Neural cell (in vitro differentiated cells): ENCODE results near the gene MYO18B. TPM values are rescaled to one million over a fixed set of nuclear protein-coding genes. Genes with fewer than 3 reads are reported as not detected.

Experiments
- H2AFZ ChIP-seq: fragments of 200-600, 300-800 bp; sonication (generic), shearing (Covaris generic); 2 replicates; pipeline ENCODE4 v1.6.0; 2014; ENCODE audit warnings: low read depth, mild to moderate bottlenecking, antibody characterized with exemption, low read length, moderate library complexity
- H3F3A ChIP-seq: fragments of 200-600 bp; shearing (Covaris generic); 2 replicates; pipeline ENCODE4 v1.6.1; 2016; ENCODE audit warnings: mild to moderate bottlenecking, moderate library complexity, mixed read lengths, antibody characterized with exemption, low read length; ENCODE audit not compliant: insufficient read depth, poor library complexity, severe bottlenecking
- H3K27ac ChIP-seq: fragments of 200-600, 300-800 bp; sonication (generic), shearing (Covaris generic); 2 replicates; pipeline ENCODE4 v1.5.1; 2014; ENCODE audit warnings: mild to moderate bottlenecking, low read length, moderate library complexity
- H3K27me3 ChIP-seq: fragments of 300-800, 200-600 bp; sonication (generic), shearing (Covaris generic); 2 replicates; pipeline ENCODE4 v1.6.0; 2014; ENCODE audit warnings: mild to moderate bottlenecking, low read depth, low read length, moderate library complexity; ENCODE audit not compliant: insufficient read depth
- H3K36me3 ChIP-seq: fragments of 300-800, 200-600 bp; sonication (generic), shearing (Covaris generic); 2 replicates; pipeline ENCODE4 v1.5.1; 2014; ENCODE audit warnings: mild to moderate bottlenecking, antibody characterized with exemption, low read length, moderate library complexity; ENCODE audit not compliant: insufficient read depth
- H3K4me2 ChIP-seq: fragments of 300-800, 200-600 bp; sonication (generic), shearing (Covaris generic); 2 replicates; pipeline ENCODE4 v1.6.0; 2014; ENCODE audit warnings: mild to moderate bottlenecking, low read length
- H3K4me3 ChIP-seq: fragments of 300-800, 200-600 bp; sonication (generic), shearing (Covaris generic); 2 replicates; pipeline ENCODE4 v1.5.1; 2014; ENCODE audit warnings: mild to moderate bottlenecking, low read length, moderate library complexity
- H3K79me2 ChIP-seq: fragments of 200-600 bp; shearing (Covaris generic); replicated peaks from 2 replicates; pipeline ENCODE4 v1.6.0; 2014; ENCODE audit warnings: mild to moderate bottlenecking, low read length, moderate library complexity; ENCODE audit not compliant: insufficient read depth
- H3K9ac ChIP-seq: fragments of 300-800, 200-600 bp; sonication (generic), shearing (Covaris generic); 2 replicates; pipeline ENCODE4 v1.6.1; 2016; ENCODE audit warnings: mild to moderate bottlenecking, low read length, mixed read lengths
- H3K9me2 ChIP-seq: fragments of 200-600 bp; shearing (Covaris generic); 2 replicates; pipeline ENCODE4 v1.6.1; 2016; ENCODE audit warnings: mild to moderate bottlenecking, low read length, mixed read lengths; ENCODE audit not compliant: insufficient read depth
- H3K9me3 ChIP-seq: fragments of 200-600, 300-800 bp; sonication (generic), shearing (Covaris generic); 2 replicates; pipeline ENCODE4 v1.6.1; 2016; ENCODE audit warnings: mild to moderate bottlenecking, mixed run types, low read length, moderate library complexity, mixed read lengths
- H4K20me1 ChIP-seq: fragments of 200-600 bp; shearing (Covaris generic); 2 replicates; pipeline ENCODE4 v1.6.1; 2016; ENCODE audit warnings: mild to moderate bottlenecking, mixed run types; ENCODE audit not compliant: insufficient read depth
- EP300 ChIP-seq: fragments of 450-650 bp; conservative IDR thresholded peaks from 2 replicates; pipeline ENCODE4 v1.6.1; 2014; ENCODE audit warnings: antibody characterized with exemption, mild to moderate bottlenecking, moderate library complexity; ENCODE audit not compliant: poor library complexity, severe bottlenecking
- EZH2 ChIP-seq: fragments of 200-600, 300-800 bp; shearing (Covaris generic), sonication (generic); IDR thresholded peaks from 2 replicates; pipeline ENCODE4 v1.6.1; 2014; ENCODE audit warnings: antibody characterized with exemption, low read length, borderline replicate concordance, mild to moderate bottlenecking; ENCODE audit not compliant: insufficient read depth, poor library complexity, severe bottlenecking
- MXI1 ChIP-seq: fragments of 450-650 bp; conservative IDR thresholded peaks from 2 replicates; pipeline ENCODE4 v1.6.1; 2014; ENCODE audit warnings: antibody characterized with exemption, mild to moderate bottlenecking; ENCODE audit not compliant: poor library complexity, severe bottlenecking
- POLR2AphosphoS5 ChIP-seq: IDR thresholded peaks from 2 replicates; pipeline ENCODE4 v1.6.1; 2012
- RAD21 ChIP-seq: fragments of 450-650 bp; conservative IDR thresholded peaks from 2 replicates; pipeline ENCODE4 v1.6.1; 2014; ENCODE audit warnings: antibody characterized with exemption, mild to moderate bottlenecking, moderate library complexity
- SMC3 ChIP-seq: fragments of 450-650 bp; conservative IDR thresholded peaks from 2 replicates; pipeline ENCODE4 v1.6.1; 2014; ENCODE audit warnings: antibody characterized with exemption, mild to moderate bottlenecking, moderate library complexity; ENCODE audit not compliant: poor library complexity
- TAF1 ChIP-seq: IDR thresholded peaks from 2 replicates; pipeline ENCODE4 v1.6.1; 2012; ENCODE audit warnings: low read depth
- polyA plus RNA-seq: library from polyadenylated mRNA; depleted of rRNA; stranded (reverse); fragments of >200 nt; gene quantifications from 2 replicates; pipeline ENCODE4 v1.2.3, GENCODE V29; 2014
- TF ChIP-seq, protein P1 (sequence below): IDR thresholded peaks from 2 replicates; pipeline ENCODE4 v1.6.1; 2012; ENCODE audit warnings: borderline replicate concordance
- TF ChIP-seq, protein P2 (sequence below): fragments of 450-650 bp; IDR thresholded peaks from 2 replicates; pipeline ENCODE4 v1.5.1; 2014; ENCODE audit warnings: antibody characterized with exemption, mild to moderate bottlenecking, moderate library complexity; ENCODE audit not compliant: poor library complexity, severe bottlenecking

The MYO18B gene
- polyA plus RNA-seq, 1 donor from 2014 or later: 0.71 TPM

DNA sequence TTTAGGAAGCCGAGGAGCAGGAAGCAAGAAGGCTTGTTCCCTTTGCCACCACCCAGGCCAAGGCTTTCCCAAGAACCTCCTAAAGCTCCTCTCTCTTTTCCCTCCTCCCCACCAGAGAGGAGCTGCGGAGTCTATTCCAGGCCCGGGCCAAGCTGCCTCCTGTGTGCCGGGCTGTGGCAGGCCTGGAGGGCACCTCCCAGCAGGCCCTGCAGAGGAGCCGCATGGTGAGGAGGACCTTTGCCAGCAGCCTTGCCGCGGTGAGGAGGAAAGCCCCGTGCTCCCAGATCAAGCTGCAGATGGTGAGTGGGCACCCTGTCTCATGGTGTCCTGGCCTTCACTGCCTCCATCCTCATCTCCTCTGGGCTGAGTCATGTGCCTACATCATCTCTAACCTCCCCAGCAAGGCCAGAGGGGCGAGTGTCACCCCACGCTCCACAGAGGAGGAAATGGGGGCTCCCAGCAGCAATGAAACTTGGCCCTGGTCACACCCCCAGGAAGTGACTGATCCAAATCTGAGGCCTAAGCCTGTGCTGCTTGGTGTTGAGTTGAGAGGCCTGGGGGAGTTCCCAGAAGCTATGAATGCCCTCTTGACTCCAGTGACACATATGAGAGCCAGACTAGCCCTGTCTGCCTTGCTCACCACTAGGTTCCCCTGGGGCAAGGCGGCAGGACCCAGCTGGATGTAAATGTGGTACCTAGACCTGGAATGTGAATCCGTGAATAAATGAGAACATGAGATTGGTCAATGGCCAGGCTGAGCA lies 104.2 kb downstream of the MYO18B start:
- no peaks in the 10 kb centered on the region for H4K20me1 ChIP-seq
- no peaks in the 10 kb centered on the region for H3K9me3 ChIP-seq
- TF ChIP-seq SMC3 (no peak), EZH2 (no peak), EP300 (no peak), TAF1 (no peak), POLR2AphosphoS5 (no peak), RAD21 (no peak), MXI1 (no peak)
- TF ChIP-seq, protein P1, sequence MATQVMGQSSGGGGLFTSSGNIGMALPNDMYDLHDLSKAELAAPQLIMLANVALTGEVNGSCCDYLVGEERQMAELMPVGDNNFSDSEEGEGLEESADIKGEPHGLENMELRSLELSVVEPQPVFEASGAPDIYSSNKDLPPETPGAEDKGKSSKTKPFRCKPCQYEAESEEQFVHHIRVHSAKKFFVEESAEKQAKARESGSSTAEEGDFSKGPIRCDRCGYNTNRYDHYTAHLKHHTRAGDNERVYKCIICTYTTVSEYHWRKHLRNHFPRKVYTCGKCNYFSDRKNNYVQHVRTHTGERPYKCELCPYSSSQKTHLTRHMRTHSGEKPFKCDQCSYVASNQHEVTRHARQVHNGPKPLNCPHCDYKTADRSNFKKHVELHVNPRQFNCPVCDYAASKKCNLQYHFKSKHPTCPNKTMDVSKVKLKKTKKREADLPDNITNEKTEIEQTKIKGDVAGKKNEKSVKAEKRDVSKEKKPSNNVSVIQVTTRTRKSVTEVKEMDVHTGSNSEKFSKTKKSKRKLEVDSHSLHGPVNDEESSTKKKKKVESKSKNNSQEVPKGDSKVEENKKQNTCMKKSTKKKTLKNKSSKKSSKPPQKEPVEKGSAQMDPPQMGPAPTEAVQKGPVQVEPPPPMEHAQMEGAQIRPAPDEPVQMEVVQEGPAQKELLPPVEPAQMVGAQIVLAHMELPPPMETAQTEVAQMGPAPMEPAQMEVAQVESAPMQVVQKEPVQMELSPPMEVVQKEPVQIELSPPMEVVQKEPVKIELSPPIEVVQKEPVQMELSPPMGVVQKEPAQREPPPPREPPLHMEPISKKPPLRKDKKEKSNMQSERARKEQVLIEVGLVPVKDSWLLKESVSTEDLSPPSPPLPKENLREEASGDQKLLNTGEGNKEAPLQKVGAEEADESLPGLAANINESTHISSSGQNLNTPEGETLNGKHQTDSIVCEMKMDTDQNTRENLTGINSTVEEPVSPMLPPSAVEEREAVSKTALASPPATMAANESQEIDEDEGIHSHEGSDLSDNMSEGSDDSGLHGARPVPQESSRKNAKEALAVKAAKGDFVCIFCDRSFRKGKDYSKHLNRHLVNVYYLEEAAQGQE: no peak
- TF ChIP-seq, protein P2, sequence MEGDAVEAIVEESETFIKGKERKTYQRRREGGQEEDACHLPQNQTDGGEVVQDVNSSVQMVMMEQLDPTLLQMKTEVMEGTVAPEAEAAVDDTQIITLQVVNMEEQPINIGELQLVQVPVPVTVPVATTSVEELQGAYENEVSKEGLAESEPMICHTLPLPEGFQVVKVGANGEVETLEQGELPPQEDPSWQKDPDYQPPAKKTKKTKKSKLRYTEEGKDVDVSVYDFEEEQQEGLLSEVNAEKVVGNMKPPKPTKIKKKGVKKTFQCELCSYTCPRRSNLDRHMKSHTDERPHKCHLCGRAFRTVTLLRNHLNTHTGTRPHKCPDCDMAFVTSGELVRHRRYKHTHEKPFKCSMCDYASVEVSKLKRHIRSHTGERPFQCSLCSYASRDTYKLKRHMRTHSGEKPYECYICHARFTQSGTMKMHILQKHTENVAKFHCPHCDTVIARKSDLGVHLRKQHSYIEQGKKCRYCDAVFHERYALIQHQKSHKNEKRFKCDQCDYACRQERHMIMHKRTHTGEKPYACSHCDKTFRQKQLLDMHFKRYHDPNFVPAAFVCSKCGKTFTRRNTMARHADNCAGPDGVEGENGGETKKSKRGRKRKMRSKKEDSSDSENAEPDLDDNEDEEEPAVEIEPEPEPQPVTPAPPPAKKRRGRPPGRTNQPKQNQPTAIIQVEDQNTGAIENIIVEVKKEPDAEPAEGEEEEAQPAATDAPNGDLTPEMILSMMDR: no peak
- H3K9me2 ChIP-seq: no peaks in the 10 kb centered on the region
- no peak overlapping the region for H3K4me3 ChIP-seq
- no peaks in the 10 kb centered on the region for H3F3A ChIP-seq
- H3K79me2 ChIP-seq: no peaks in the 10 kb centered on the region
- no peak overlapping the region for H3K9ac ChIP-seq
- peaks cover 4% of the 10 kb centered on the region for H3K27me3 ChIP-seq
- no peak overlapping the region for H2AFZ ChIP-seq
- H3K4me2 ChIP-seq: no peak overlapping the region
- no peak overlapping the region for H3K27ac ChIP-seq
- H3K36me3 ChIP-seq: no peaks in the 10 kb centered on the region

DNA sequence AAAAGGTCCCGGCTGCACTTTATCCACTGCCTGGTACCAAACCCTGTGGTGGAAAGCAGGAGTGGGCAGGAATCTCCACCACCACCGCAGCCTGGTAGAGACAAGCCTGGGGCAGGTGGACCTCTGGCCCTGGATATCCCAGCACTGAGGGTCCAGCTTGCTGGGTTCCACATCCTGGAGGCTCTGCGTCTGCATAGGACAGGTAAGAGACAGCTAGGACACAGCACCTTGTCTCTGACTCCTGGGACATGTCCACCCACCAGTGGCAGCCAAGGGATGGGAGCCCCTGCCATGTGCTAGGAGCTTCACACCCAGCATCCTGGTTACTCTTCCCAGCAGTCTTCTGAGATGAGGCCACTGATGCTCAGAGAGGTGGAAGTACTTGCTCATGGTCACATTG lies 105.5 kb downstream of the MYO18B start:
- H4K20me1 ChIP-seq: no peaks in the 10 kb centered on the region
- H3K4me2 ChIP-seq: no peak overlapping the region
- H3K79me2 ChIP-seq: no peaks in the 10 kb centered on the region
- H3K4me3 ChIP-seq: no peak overlapping the region
- H3K27ac ChIP-seq: no peak overlapping the region
- H3F3A ChIP-seq: no peaks in the 10 kb centered on the region
- no peaks in the 10 kb centered on the region for H3K9me2 ChIP-seq
- H3K9ac ChIP-seq: no peak overlapping the region
- TF ChIP-seq, protein P1: no peak
- TF ChIP-seq POLR2AphosphoS5: no peak
- no peak for TF ChIP-seq MXI1
- TF ChIP-seq EZH2: no peak
- TF ChIP-seq, protein P2: no peak
- TF ChIP-seq RAD21: no peak
- no peak for TF ChIP-seq EP300
- no peak for TF ChIP-seq TAF1
- no peak for TF ChIP-seq SMC3
- H3K9me3 ChIP-seq: no peaks in the 10 kb centered on the region
- H3K36me3 ChIP-seq: no peaks in the 10 kb centered on the region
- no peak overlapping the region for H2AFZ ChIP-seq
- peaks cover 4% of the 10 kb centered on the region for H3K27me3 ChIP-seq
